Dermis microvascular lymphatic vessel endothelial cell (primary cell): Measurements from ENCODE around the gene SLC9A4. TPM values are rescaled to one million over a fixed set of nuclear protein-coding genes. Genes with fewer than 3 reads are reported as not detected.

Experiments used
- DNase-seq, 2 donors: peaks; one replicate each; pipeline versions ENCODE4 v3.0.0 to v3.0.0-alpha.2; 2010; ENCODE audit warnings: low read depth in 2 of 2
- total RNA-seq: library from RNA; depleted of rRNA; stranded (reverse); fragments of >200 nt; gene quantifications from 2 replicates; pipeline ENCODE4 v1.2.1, GENCODE V29; 2014

Gene SLC9A4
- not detected in 2 replicates for total RNA-seq

- peak; percentile 18 to 55 for DNase-seq
Observed at GRCh38 chr2:102473020-102473419, at the start of gene SLC9A4. SLC9A4 (plus strand) TSS chr2:102473226; CDS start chr2:102473760, 534 bp downstream.

DNA sequence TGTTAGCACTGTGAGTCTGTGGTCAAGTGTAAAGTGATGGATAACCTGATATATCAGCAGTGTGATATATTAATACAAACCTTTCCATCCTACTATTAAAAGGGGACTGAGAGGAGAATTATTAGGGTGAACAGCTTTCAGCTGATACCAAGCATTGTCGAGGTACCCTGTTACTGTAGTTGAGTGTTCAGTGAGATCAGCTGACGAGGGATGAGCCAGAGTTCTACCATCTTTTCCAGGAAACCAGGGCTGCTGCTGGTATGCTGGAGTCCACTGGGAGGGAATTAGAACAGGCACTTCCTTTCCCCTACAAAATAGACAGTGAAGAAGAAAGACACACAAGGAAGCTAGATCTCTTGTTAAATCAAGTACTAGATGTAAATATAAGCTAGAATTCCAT lies 49.7 kb upstream of the SLC9A4 start:
- DNase-seq = no peak

DNA sequence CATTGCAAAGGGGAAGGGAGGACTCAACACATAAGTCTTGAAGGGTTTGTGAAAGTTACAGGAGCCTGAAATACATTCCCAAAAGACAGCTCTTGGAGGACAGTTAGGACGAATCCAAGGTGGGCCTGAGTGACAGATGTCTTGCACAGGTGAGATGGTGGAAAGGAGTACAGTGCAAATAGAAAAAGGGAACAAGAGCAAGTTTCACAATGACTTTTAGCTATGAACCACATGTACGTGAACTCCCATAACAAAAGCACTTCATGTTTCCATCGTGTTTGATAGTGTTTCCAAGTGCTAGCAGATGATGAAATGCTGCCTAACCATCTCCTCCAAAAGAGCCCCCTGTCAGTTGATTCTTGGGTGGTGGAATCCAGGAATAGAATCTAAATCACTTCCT lies 48.3 kb upstream of the SLC9A4 start:
- no peak for DNase-seq

DNA sequence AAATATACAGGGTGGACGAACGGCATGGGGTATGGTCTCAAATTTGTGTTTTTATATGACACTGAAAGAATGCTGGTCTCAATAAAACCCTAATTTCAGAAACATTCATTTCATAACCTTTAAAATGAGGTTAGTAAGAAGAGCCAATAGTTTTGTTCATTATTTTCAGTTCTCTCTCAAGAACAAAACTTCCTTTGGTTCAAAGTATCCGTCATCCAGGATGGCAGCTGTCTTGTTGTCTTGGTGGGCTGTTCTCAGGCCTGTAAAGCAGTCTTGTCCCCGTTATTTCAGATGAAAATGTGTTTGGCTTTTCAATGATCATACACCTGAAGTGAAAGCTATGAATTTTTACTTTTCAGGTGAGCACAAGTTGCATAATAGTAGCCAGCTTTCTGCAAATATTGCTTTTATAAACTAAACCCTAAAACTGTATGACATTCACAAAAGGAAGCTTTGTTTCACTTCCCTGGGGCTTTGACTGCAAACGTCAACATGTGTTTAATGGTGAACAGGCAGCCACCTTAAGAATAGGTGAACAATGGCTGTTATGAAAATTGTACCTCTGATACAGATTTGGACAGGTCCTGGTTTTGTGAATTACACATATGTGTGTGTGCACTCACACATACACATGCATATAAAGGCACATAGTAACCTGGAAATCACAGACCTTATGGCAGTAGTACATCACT lies 47.4 kb upstream of the SLC9A4 start:
- no peak for DNase-seq

DNA sequence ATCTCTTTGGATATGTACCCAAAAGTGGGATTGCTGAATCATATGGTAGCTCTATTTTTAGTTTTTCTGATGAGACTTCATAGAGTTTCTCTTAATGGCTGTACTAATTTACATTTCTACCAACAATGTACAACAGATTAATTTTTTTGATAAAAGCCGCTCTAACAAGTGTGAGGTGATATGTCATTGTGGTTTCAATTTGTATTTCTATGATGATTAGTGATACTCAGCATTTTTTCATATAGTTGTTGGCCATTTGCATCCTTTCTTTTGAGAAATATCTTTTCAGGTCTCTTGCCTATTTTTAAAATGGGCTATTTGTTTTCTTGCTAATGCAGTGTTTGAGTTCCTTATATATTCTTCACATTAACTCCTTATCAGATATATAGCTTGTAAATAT lies 45.8 kb upstream of the SLC9A4 start:
- DNase-seq = no peak

DNA sequence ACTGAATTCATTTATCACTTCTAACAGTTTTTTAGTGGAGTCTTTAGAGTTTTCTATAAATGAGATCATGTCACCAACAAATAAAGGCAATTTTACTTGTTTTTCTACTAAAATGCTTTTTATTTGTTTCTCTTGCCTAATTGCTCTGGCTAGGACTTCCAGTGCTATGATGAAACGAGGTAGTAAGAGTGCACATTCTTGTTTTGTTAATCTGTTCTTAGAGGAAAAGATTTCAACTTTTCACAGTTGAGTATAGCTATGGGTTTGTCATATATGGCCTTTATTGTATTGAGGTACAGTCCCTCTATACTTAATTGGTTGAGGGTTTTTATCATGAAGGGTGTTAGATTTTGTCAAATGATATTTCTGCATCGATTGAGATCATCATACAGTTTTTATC lies 44.5 kb upstream of the SLC9A4 start:
- no peak for DNase-seq

DNA sequence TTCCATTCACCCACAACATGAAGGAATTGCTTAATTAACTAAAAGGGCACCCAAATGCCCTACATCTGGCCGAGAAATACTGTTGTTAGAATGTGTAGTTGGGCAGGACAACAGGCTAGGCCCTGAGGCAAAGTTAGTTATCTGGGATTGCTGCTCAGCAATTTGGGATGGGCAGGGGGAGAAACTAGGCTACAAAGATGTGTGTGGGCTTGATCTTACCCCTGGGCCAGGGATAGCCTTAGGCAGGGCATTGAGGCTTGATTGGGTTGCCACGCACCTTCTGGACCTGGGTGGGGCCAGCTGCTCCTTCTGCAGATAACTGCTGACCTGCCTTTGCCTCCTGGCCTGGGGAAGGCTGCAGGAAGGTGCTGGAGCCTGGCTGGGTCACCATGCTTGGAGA lies 40.6 kb upstream of the SLC9A4 start:
- no peak for DNase-seq

- DNase-seq = no peak
Observed at GRCh38 chr2:102433973-102434654, 38.9 kb upstream of the SLC9A4 start.

GRCh38 chr2:102434655-102435381 lies 38.2 kb upstream of the SLC9A4 start:
- no peak for DNase-seq

DNA sequence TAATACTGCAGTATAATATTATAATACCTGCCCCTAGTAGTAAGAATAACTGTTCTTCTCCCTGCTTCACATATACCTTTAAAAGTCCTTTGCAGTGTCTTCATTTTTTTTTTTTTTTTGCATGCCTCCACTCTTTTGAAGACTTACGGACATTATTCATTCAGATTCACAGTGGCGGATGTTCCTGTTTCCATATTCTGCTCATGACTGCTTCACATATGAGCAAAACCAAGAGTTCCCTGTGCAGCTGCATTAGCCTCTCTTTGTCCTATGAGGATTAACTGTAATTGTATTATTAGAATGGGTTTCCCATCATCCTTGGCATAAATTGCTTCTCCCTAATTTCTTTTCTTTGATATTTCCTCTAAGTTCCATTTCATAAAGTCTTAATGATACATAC lies 37.3 kb upstream of the SLC9A4 start:
- DNase-seq = no peak

DNA sequence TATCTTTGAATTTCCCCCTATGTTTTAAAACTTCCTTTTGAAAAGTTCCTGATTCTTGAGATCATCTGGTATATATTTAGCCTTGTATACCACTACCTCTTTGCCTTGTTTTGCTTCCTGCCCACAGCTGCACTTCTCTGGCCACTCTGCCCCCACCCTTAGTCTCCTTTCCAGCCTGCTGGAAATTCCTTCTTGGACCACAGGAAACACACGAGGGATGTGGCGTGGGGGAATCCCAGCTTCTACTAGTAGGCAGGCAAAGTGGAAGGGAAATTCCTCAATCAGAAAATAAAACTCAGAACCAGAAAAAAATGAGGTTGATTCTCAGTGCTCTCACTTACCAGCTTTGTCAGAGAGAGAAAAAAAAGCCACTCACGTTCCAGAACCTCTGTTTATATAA lies 36.7 kb upstream of the SLC9A4 start:
- DNase-seq = peak in 1 of 2 donors; percentile 71

DNA sequence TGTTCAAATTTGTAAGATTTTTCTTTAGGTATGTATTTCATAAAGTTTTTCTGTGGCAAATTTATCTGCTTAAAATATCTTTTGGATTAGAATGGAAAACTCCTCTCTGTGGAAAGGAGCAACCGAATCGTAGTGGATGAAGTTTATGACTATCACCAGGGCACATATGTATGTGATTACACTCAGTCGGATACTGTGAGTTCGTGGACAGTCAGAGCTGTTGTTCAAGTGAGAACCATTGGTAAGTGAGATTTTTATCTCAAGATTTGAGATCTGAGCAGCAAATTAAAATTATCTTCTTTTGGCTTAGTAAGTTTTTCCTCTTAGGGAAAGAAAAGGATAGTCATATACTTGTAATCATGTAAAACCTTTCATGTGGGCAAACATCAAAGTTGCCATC lies 35.9 kb upstream of the SLC9A4 start:
- no peak for DNase-seq

DNA sequence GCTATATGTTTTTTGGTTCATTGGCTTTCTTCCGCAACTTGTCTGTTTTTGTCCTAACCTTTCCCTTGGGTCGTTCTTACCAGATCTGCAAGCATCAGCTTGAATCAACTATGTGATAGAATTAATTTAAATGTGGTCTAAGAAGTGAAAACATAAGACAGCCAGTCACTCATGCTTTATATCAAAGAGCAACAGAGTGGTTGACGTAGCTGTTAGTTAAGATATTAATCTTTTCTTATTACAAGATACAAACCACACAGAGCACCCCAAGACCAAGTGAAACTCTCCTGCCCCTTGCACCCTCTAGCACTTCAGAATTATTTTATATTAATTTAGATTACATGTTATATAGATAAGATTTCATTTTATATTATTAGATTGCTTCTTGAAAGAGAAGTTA lies 34.9 kb upstream of the SLC9A4 start:
- DNase-seq = no peak

- DNase-seq = no peak
Observed at GRCh38 chr2:102438578-102438977, 34.4 kb upstream of the SLC9A4 start.

GRCh38 chr2:102439065-102439695 lies 33.8 kb upstream of the SLC9A4 start:
- DNase-seq = peak in 1 of 2 donors; percentile 23

DNA sequence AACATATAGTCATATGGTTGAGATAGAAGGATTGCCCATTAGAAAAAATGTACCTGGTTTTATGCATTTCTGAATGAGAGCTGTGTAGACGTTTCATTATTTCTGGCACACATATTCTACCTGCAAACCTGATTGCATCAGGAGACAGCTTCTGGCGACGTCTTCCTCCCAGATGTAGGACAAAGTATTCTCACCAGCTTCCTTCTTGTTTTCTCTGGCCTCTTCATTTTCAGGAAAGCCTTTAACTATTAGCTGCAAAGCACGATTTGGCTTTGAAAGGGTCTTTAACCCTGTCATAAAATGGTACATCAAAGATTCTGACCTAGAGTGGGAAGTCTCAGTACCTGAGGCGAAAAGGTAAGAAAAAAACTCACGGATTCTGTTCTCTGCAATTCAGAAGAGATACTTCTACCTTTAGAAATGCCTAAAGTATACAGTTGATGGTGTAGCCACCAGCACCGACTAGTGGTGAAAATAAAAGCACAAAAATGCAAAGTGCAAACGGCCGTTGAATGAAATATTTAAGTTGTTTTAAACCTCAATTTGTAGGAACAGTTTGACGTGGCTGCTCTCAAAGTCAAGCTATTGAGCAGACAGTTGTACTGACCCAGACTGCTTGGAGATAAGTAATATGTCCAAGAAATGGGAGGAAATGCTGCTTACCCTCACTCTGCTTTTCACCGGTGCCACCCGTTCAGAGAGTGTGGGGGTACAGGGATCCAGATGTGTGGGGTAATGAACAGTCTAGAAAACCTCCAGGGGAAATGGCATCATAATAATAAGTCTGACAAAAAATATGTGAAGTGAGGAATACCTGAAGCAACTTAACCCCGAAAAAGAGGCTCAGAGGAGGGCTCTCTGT lies 29.8 kb upstream of the SLC9A4 start:
- peak in 1 of 2 donors; percentile 41 for DNase-seq

DNA sequence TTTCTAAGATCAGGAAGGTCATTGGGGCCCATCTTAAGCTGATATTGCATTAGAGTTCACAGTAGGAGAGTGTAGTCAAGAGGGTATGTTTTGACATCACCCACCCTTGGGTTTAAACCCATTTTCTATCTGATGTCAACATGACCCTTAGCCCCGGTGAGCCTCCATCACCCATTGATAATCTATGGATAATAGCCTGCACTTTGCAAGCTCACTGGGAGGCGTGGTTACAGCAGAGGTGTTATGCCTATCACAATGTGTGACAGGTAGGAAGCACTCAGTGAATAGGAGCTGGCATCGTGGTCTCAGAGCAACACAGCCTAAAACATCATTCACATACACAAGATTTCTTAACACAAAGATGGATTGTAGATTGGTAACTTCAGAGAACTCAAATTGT lies 28.8 kb upstream of the SLC9A4 start:
- DNase-seq = no peak

DNA sequence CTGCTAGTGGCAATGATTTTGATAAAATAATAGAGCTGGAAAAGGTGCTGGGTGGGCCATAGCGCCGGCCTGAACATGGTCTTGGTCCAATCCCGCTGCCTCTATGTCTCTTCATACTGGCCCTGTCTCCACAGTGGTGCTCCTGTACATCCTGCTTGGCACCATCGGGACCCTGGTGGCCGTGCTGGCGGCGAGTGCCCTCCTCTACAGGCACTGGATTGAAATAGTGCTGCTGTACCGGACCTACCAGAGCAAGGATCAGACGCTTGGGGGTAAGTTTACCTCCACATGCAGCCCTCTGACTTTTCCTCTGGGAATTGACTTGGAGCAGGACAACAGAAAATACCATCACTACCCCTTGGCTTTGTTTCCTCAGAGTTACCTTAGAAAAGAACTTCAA lies 26.1 kb upstream of the SLC9A4 start:
- DNase-seq = no peak

DNA sequence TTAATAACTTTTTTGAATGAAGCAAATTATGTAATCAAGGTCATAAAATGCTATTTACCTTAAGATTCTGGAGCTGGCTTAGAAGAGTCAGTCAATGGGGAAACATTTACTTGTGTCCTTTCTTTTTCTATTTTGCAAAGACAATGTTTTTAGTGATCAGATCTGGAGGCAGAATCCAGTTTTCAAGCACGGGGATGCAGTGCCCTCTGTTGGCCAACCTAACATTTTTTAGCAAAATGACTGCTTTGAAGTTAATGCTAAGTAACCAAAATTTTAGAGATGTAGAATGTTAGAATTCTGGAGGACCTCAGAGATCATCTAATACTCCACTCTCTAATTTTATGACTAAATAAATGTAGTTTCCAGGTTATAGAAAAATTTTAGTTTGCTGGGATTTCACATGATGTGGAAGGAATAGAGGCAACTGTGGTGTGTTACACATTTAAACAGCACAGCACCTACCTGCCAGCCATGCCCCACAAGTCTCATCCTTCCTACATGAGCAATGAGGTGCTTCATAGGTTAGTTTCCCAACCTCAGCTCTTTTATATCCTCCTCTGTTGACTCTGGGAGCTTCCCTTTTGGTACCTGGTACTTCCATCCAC lies 23.6 kb upstream of the SLC9A4 start:
- DNase-seq = peak in 1 of 2 donors; percentile 50

DNA sequence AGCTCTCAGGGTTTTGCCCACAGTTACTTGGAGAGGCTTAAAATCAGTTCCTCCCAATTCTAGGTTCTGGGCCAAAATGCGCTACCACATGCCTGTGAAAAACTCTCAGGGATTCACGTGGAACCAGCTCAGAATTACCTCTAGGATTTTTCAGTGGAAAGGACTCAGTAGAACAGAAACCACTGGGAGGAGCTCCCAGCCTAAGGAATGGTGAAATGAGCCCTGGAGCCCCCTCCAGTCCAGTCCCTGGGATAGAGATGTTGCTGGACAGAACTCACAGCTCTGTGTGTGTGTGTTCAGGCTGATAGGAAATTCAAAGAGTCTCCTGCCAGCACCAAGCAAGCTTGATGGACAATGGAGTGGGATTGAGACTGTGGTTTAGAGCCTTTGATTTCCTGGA lies 21.1 kb upstream of the SLC9A4 start:
- no peak for DNase-seq

DNA sequence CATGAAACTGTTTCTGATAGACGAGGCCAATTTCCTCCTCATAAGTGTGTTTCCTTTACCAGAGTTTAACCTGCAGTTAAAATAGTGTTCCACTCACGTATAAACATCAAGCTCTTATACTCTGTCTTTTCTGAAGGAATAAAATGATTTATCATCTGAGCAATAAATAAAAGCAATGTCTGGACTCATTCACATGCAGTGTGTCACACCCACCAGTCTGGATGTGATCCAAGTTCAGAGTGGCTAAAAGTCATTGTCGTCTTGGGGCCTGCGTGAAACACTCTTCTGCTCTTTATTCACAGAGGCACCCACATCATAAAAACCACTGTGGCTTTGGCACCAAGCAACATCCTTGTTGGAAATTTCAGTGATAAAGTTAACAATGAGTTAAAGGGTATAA lies 19.5 kb upstream of the SLC9A4 start:
- no peak for DNase-seq
